ENCODE measurements around the gene MTARC2. TPM values are rescaled to one million over a fixed set of nuclear protein-coding genes. Genes with fewer than 3 reads are reported as not detected.

MTARC2 gene
- polyA plus RNA-seq, 1 of the 3 experiments (the other 2 are of a cell fraction) = 6.1 TPM

DNA sequence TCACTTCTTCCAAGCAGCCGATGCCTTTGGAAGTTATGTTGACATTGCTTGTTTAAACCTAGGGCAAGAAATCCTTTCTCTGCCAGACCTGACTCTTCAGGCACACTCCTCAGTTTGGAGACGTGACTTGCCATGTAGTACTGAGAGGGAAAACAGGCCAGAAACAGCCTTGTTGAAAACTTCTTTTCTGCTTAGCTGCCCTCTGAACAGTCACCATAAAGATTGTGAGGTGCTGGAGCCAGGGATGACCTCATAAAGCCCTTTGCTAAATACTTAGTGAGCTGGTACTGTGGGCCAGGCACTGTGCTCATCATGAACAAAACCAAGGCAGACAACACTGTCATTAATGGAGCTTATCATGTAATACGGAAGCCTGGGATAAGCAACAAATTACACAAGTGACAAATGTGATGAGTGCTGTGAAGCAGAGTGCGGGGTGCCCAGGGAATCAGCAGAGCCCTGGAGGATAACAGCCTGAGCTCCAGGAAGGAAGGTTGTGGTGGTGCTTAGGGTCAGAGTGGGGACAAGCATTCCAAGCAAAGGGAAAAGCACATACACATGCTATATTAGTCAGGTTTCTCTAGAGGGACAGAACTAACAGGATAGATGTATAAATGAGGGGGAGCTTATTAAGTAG, 80.9 kb downstream of the MTARC2 start:
- H3K4me3 ChIP-seq (ENCODE audit: low read depth in 2 of 2, low read length in 1 of 2) = no peak overlapping the region
- CTCF ChIA-PET = interaction anchor here (1.0 to 1.4 kb wide), 3 partner anchors 26 to 375 kb away, joined by 3 to 4 read pairs (median 4); no protein-coding TSS in a partner anchor
- H3K9ac ChIP-seq = no peak overlapping the region
- no peaks in the 10 kb centered on the region for H3K79me2 ChIP-seq (ENCODE audit: insufficient read depth)
- peaks cover 0 to 11% of the 10 kb centered on the region in 2 experiments; a peak in 2 of 4 replicates for H3K4me1 ChIP-seq (ENCODE audit: control insufficient read depth in 1 of 2, insufficient read depth in 2 of 2, low read depth in 1 of 2, low read length in 1 of 2)
- H4K20me1 ChIP-seq (ENCODE audit: insufficient read depth) = no peaks in the 10 kb centered on the region
- no peak overlapping the region for H3K4me2 ChIP-seq
- DNase-seq = no peak
- H3K27me3 ChIP-seq (ENCODE audit: insufficient read depth) = no peaks in the 10 kb centered on the region; the same call in 1 of the 2 replicates
- no peaks in the 10 kb centered on the region for H3K9me3 ChIP-seq
- H3K27ac ChIP-seq (ENCODE audit: low read depth in 2 of 2, low read length in 1 of 2) = no peak overlapping the region
- no peak for TF ChIP-seq SMC3 (IDR thresholded peaks at IDR 0.05; ENCODE audit: low read depth, low read length)
- no peak for TF ChIP-seq RAD21 (IDR thresholded peaks at IDR 0.05; ENCODE audit: low read length)
- no peak for TF ChIP-seq CTCF (IDR thresholded peaks at IDR 0.05)
- no peak for TF ChIP-seq IRF3 (IDR thresholded peaks at IDR 0.05; ENCODE audit: low read depth, low read length)
- no peak for TF ChIP-seq SIN3A (IDR thresholded peaks at IDR 0.05; ENCODE audit: borderline replicate concordance, low read depth, low read length)
- TF ChIP-seq USF1 (IDR thresholded peaks at IDR 0.05; ENCODE audit: borderline replicate concordance, low read depth) = no peak
- TF ChIP-seq MEF2A (IDR thresholded peaks at IDR 0.05; ENCODE audit: borderline replicate concordance, low read depth) = no peak
- no peak for TF ChIP-seq RFX5 (IDR thresholded peaks at IDR 0.05; ENCODE audit: low read length)
- no peak for TF ChIP-seq REST (IDR thresholded peaks at IDR 0.05; ENCODE audit: low read depth, low read length)
- TF ChIP-seq GATA2 (CRISPR knock-in tag; IDR thresholded peaks at IDR 0.05) = no peak
- POLR2A ChIA-PET = no interaction called here
- no peaks in the 10 kb centered on the region for H3F3A ChIP-seq (replicated peaks; ENCODE audit: insufficient read depth)
- no peaks in the 10 kb centered on the region for H3K36me3 ChIP-seq (replicated peaks in 1 of 2; ENCODE audit: control insufficient read depth in 1 of 2, insufficient read depth in 2 of 2, low read length in 1 of 2)
- H3K9me2 ChIP-seq = no peaks in the 10 kb centered on the region
- 78% methylated on average over 3 of the region's 4 CpGs for WGBS (ENCODE audit: low lambda C conversion rate)
- no peak overlapping the region for H2AFZ ChIP-seq (ENCODE audit: low read depth)
